GM19099 (cell line): Measurements from ENCODE around the gene CISH.

Experiments
- POLR2A ChIP-seq: IDR thresholded peaks from 3 replicates; pipeline ENCODE4 v1.6.1; 2011; ENCODE audit warnings: low read depth; ENCODE audit not compliant: insufficient read length; ENCODE audit errors: extremely low read depth

The CISH gene

GRCh38 chr3:50648944-50649343 is 37.4 kb upstream of the CISH start:
- no peak for TF ChIP-seq POLR2A

DNA sequence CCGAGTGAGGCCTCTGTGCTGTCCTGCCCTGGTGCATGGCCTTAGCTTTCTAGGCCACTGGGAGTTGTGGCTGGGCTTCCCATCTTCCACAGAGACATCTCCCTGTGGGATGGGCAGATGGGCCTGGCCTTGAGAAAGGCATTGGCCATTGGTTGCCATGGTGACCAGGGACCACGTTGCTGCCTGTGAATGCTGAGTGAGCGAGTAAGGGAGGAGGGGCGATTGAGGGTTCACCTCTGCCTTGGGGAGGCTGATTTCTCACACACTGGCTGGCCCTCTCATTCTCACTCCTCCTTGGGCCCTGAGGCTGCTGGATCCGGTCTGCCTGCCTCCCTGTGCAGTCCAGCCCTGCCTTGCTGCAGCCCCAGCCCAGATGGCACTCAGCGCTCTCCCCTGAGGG is 36.7 kb upstream of the CISH start:
- TF ChIP-seq POLR2A: no peak

DNA sequence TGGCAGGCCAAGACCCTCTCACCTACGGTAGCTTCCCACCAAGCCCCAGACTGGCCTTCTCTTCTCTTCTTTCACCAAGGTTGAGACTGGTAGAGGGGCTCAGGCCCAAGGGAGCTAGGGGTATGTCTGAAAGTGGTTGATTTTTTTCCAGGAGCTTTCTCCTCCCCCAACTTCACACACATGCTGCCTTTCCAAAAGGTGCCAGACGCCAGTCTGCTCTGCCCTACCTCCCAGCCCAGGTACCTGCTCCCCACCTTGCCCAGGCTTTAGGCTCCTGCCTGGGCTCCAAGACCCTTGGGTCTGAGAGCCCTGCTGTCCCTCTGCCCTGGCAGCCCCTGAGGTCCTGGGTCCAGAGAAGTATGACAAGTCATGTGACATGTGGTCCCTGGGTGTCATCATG is 33.8 kb upstream of the CISH start:
- no peak for TF ChIP-seq POLR2A

DNA sequence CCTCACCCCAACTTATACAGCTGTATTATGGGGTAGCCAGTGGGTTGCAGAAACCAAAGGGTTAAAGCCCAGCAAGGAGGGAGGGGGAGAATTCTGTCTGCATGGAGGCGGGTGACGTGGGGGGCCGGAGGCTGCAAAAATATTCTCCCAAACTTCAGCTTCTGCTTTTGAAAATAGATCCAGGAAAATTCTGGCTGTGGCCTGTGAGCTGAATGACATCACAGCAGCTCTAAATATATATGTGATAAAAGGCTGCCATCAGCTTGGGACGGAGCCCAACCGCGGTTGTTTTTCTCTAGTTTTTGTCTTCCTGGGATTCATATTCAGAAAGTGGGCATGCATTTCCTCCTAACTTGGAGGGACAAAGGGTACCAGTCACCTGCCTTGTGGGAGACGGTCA is 33.0 kb upstream of the CISH start:
- no peak for TF ChIP-seq POLR2A

DNA sequence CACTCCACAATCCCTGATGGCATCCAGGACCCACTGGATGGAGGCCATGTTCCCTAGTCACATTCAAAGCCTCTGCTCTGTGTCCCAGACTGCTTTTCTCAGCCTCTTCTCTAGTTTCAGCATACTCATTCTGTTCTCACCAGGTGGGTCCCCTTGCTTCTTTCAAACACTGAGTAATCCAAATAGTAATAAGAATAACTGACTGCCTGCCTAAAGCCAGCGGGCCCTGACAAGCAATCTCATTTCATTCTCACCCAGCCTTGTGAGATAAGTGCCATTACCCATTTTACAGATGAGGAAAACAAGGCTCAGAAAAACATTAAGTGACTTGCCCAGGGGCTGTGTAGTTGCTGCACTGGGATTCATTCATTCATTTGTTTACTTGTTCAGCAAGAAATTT is 30.8 kb upstream of the CISH start:
- TF ChIP-seq POLR2A: no peak

GRCh38 chr3:50639055-50639494 is 27.5 kb upstream of the CISH start:
- no peak for TF ChIP-seq POLR2A

DNA sequence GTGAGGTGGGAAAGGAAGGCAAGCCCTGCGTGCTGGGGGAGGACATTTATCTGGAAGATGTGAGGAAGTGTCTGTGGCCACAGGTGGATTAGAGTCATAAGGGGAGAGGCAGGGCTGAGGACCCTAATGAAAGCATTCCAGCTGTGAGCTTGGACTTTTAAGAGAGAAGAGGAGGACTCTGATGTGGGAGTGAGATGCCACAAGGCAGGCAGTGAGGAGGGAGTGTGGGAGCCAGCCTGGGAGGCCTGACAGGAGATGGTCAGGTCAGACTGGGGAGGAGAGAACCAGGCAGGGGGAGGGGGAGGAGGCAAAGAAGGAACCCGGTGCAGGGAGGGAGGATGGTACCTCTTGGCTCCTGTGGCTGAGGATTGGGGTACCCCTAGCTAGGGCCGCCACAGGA is 26.4 kb upstream of the CISH start:
- no peak for TF ChIP-seq POLR2A

- no peak for TF ChIP-seq POLR2A
These were observed 25.4 kb upstream of the CISH start for GRCh38 chr3:50637011-50637410.

- no peak for TF ChIP-seq POLR2A
These were observed 23.5 kb upstream of the CISH start for GRCh38 chr3:50635066-50635465.

DNA sequence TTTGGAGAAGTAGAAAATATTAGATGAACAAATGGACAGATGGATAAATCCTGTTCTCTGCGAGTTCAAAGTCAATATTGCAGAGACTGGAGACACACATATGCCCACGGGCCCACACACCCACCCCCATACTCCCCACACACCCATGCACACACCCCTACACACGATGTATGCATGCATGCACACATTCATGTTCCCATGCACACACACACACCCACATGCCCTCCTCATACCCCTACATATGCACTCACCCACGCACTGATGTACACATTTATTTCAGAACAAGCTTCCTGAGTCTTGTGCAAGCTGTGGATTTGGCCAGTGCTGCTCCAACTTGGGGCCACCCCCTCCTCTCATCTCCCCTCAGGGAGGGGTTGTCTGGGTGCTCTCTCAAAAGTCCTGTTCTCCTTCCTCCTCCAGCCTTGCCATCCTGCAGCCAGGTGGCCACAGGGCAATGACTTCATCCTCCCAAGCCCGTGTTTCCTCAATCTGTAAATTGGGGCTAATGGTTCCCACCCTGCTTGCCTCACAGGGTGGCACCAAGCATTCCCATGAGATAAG is 21.7 kb upstream of the CISH start:
- no peak for TF ChIP-seq POLR2A

DNA sequence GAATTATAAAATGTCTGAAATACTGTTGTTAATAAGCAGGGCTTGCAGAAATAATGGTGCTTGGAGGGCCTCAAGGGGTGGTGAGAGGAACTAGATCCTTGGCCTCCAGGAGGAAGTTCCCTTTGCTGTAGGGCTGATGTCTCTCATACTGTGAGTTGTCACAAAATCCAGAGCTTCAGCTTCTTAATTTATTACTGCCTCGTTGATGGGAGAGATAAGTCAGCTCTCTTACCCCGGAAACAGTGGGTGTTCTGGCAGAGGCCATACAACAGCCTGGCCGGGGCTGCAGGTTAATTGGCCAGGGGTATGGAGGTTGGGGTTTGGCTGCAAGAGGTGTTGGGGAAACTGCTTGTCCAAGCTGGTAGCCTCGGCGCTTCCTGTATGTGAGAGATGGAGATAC is 20.9 kb upstream of the CISH start:
- TF ChIP-seq POLR2A: no peak

- TF ChIP-seq POLR2A: no peak
These were observed 19.3 kb upstream of the CISH start for GRCh38 chr3:50630877-50631276.

DNA sequence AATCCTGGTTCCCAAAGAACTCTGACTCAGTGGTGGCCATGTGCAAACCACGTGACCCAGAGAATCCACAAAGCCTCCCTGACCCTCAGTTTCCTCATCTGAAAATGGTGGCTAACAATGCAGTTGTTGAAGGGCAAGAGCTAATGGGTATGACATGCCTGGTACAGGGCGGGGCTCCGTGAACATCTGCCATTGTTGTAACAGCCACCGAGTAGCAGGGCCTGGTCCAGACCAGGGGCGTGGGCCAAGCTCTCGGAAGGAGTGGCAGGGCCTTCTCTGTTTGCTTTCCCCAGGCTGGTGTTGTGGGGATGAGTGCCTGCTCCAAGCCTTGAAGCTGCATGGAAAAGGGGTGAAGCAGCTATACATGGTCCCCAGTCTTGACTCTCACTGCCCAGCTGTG is 18.8 kb upstream of the CISH start:
- no peak for TF ChIP-seq POLR2A

DNA sequence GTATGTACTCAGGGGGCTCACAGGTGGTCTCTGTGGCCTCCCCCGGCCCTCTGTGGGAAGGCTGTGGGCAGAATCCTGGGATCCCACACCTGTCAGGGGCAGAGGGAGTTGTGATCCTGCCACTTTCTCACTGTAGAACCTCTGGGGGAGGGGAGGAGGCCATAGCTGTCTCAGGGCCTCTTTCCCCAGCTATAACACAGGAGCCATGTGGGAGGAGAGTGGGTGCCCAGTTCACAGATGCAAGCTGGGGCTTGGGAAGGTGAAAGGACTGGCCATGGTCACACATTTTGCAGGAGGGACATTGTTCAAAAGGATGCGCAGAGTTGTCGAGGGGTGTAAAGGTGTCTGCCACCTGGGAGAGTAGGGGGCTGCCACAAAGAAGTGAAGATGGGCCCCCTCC is 17.0 kb upstream of the CISH start:
- no peak for TF ChIP-seq POLR2A

DNA sequence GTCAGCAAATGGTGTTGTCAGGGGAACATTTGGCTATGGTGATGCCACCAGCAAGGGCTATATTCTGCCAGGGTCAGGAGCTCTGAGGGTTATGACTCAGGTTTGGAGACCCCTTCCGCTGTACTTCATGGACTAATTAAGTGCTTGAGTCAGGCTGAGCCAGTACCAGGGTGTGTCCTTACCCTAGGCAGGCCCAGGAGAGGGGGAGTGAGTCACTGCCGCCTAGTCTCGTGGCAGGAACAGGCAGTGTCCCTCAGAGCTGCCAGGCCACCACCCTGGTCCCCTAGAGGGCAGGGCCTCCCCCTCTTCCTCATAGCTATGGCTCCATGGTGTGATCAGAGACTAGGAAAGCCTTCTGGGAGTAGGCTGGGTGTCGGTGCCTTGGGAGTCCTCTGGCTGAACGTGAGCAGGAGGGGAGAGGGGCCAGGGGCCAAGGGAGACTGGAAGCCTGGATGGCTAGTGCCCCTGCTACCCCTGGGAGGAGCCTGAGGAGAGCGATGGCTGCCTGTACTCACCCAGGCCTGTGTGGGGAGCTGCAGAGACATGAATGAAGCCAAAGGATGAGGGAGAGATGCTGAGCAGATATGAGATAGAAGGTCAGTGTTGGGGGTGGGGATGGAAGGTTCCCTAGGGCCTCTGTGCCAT is 16.0 kb upstream of the CISH start:
- TF ChIP-seq POLR2A: no peak

DNA sequence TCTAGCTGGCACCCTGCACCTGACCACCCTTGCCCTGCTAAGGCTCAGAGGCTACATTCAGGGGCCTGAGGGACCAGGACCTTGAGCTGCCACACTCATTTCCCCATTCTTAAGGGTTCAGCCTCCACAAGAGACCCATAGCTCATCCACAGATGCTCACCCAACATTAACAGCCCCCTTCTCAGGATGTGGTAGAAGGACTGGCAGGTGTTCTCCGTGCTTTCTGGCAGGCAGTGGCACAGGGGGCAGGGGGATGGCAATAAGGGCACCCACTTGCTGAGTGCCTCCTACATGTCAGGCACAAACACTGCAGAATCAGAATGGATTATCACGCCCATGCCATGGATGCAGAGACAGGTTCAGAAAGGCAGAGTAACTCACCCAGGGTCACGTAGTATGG is 14.8 kb upstream of the CISH start:
- no peak for TF ChIP-seq POLR2A
